Measurements from ENCODE around the gene AGPAT4. TPM values are rescaled to one million over a fixed set of nuclear protein-coding genes. Genes with fewer than 3 reads are reported as not detected.

The AGPAT4 gene
- total RNA-seq, 1 donor from 2014 or later, result 1.7 TPM

DNA sequence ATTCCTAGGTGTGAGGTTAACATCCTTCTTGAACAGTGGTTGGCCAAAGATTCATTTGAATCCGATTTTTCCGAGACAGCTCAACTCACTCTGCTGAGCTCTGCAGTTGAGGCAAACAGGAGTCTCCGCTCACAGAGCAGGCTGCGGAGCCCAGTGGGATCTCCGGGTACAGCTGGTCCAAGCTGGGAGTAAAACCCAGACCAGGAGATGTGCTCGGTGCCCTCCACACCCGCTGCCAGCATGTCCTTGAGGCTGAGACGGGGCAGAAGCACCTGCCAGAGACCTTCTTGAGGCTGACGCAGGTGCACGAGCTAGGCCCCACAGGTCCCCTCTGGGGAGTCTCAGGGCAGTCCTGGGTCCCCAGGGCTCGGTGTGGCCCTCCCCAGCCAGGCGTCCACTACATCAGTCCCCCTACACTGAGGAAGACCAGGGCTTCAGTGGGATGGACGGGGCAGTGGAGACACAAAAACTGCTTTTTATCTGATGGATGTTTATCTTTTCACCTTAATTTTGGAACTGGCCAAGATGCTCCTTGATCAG is 119.0 kb downstream of the AGPAT4 start:
- intact Hi-C loops (cut with micrococcal nuclease), result no loop called here
- no peak for DNase-seq
- ATAC-seq, result no peak

DNA sequence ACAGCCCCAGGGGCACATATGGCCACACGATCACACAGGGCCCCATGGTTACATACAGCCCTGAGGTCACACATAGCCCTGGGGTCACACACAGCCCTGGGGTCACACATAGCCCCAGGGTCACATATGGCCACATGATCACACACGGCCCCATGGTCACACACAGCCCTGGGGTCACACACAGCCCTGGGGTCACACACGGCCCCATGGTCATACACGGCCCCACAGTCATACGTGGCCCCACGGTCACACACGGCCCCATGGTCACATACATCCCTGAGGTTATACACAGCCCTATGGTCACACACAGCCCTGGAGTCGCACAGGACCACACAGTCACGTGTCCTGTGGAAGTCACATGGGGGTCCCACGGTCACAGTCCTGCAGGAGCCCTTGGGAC is 120.1 kb downstream of the AGPAT4 start:
- ATAC-seq (no peak), DNase-seq (no peak)
- intact Hi-C loops (cut with micrococcal nuclease), result no loop called here

DNA sequence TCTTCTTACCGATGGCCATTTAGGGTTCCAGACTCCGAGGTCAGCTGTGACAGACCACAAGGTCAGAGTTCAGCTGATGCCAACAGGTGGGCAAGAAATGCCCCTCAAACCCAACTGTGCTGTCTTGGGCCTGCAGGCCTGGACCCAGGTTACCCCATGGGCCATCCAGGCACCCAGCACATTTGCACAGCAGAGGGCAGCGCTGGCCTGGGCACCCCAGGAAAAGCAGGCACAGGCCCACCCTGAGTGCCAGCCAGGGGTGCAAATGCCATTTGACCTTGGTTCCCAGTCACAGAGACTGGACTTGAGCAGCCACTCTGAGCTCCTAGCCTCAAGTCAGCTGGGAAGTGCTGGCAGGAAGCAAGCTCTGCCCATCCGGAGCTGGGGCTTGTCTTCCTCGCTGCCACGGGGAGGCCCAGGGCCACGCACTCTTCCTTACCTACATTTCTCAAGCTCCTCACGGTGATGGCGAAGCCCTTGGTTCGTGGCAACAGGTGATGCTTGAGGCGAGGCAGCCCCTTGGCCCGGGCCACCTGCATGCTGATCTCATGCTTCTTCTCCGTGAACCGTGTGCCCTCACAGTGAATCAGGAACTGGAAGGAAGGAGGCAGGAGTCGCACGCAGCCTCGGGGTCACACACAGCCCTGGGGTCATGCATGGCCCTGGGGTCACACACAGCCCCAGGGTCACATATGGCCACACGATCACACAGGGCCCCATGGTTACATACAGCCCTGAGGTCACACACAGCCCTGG is 120.8 kb downstream of the AGPAT4 start:
- ATAC-seq (peak; percentile 61), DNase-seq (no peak)
- intact Hi-C loops (cut with micrococcal nuclease), result no loop called here

DNA sequence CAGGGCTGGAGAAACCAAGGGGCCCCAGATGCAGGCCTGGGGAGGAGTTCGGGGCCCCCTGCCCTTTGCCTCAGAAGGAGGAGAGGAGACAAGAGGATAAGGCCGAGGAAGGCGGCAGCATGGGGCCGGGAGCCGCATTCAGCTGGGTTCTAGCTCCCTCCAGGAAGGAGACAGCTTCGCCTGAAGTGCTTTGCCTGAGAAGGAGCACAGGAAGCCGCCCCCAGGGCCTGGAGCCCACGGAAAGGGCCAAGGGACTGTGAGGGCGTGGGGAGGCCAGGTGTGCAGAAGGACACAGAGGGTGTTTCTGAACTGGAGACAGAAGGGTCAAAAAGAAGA is 121.4 kb downstream of the AGPAT4 start:
- no peak for DNase-seq
- no peak for ATAC-seq
- intact Hi-C loops (cut with micrococcal nuclease), result no loop called here

DNA sequence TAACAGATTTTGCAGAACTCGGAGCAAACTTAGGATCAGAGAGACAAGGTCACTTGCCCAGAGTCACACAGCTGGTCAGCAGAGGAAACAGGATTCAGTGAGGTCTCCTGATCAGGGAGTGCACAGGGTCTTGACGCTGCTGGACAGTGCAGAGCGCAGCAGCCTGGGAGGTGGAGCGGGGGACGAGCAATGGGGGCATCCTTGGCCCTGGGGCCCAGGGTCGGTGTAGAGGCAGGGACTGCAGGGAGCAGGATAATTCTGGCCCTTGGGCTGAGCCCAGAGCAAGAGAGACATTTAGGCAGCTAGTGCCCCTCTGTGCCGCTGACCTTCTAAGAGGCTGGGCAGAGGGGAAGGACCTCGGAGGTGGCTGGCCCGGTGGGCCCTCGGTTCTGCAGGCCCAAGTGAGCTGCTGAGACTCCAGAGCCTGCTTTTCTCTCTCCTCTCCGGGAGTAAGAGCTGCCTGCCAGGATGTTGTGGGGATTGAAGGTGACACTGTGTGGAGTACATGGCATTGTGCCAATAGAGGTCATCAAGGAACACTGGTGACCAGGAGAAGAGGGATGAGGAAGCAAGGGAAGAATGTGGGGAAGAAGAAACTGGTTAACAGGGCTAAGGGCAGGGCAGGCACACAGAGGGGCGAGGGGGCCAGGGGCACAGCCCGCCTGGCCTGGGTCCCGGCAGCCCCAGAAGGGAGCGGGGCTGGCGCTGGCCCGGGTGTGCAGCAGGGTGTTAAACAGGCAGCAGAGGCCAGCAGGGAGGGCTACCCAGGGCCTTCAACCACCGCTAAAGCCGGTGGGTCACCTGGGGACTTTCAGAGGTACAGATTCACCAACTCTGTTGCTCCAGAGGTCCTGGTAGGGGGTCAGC is 122.0 kb downstream of the AGPAT4 start:
- peak; percentile 75 for ATAC-seq
- DNase-seq, result no peak
- intact Hi-C loops (cut with micrococcal nuclease), result no loop called here

DNA sequence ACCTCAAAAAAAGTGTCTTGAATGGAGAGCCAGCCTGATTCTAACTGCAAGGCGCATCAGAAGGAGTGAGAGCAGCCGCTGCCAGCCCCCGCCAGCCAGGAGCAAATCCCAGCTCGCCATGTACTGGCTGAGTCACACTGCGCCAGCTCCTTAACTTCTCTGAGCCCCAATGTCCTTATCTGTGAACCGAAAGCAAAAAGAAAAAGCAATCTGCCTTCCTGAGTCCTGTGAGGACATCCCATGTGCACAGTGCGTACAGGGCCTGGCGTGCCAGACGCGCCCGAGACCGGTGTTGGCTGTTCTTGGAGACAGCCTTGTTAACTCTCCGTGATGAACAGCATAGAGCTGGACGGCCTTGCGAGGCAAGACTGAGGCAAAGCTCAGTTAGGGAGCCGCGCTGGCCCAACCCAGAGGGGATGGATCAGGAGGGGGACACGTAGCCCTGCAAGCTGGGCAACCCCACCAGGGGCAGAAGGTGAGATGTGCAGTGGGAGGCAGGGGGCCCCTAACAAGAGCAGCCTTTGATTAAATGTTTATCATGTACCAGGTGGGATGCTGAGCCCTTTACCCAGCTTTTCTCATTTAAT is 122.7 kb downstream of the AGPAT4 start:
- ATAC-seq (no peak), DNase-seq (no peak)
- intact Hi-C loops (cut with micrococcal nuclease), result no loop called here

DNA sequence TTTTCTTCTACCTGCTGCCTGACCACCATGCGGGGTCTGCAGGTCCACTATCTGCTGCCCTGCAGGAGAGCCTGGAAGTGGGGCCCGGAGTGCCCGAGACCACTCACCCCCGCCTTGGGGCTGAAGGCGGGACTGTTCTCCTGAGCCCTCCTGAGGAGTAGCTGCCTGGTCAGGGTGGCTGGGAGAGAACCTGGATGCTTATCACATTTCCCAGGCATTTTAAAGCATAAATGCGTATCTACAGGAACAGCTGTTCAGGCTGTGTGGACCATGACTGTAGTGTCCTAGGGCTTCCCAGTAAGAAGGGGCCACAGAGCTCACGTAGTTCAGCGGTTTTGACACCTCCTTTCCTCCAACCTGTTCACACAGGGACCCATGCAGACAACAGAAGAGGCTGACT is 123.3 kb downstream of the AGPAT4 start:
- intact Hi-C loops (cut with micrococcal nuclease), result no loop called here
- ATAC-seq (no peak), DNase-seq (no peak)

DNA sequence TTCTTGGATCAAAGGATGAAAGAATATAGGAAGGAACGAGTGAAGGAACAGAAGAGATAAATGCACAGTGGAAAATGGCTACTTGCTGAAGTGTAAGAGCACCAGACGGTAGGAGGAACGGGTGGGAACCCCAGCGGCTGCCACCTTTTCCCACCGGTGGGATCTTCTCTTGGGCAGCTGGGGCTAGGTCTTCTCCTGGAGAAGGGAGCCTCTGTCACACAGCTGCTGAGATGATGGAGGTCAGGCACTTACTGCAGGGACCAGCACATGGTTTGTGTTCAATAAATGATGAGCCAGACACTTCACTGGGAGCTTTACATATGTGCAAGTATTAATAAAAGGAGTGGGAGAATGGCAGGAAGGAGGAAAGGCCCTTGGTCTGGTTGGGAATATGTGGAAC is 123.7 kb downstream of the AGPAT4 start:
- ATAC-seq, result no peak
- DNase-seq, result no peak
- intact Hi-C loops (cut with micrococcal nuclease), result no loop called here

DNA sequence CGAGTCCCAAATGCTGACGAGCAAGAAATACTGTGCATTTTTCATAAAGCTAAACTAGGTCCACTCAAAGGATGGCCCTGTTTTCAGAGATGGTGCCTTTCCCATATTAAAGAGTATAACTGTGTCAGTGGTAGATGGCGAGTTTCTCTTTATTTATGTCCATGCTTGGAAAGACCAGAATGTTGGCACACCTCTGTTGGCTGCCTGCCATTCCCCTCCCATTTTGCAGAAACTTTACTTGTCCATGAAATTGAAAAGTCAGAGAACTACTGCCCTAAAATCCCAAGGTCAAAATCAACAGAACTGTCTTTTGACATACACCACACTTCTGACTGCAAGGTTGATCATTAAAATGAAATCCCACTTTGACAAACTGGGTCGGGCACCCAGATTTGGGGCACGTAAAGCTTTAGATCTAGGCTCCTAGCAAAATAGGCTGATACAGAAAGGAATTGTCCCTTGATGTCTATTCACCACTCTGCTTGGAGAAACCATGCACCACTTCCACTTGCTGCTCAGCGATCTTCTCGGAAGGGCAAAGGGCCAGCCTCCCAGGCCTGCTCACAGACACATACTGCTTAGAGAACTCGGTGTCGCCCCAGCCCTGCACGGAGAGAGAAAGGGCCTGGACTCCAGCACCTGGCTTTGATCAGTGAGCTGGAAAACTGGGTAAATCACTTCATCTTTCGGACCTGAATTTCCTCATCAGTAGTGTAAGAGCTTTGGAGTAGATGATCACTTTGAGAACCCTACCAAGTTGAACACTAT is 130.0 kb downstream of the AGPAT4 start:
- DNase-seq, result no peak
- ATAC-seq, result no peak

DNA sequence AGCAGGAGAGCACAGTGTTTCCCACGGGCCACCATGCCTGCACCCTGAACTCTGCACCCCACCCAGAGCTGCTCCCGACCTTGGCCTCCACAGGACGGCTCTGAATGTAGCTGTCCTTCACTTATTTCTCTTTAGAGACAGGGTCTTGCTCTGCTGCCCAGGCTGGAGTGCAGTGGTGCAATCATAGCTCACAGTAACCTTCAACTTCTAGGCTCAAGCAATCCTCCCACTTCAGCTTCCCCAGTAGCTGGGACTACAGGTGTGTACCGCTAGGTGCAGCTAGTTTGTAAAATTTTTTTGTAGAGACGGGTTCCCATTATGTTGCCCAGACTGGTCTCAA is 130.9 kb downstream of the AGPAT4 start:
- DNase-seq, result no peak
- ATAC-seq, result no peak
- intact Hi-C loops (cut with micrococcal nuclease), result no loop called here

More for the DNA sequence above, 130.0 kb downstream of the AGPAT4 start:
- intact Hi-C loops (cut with micrococcal nuclease), result no loop called here

DNA sequence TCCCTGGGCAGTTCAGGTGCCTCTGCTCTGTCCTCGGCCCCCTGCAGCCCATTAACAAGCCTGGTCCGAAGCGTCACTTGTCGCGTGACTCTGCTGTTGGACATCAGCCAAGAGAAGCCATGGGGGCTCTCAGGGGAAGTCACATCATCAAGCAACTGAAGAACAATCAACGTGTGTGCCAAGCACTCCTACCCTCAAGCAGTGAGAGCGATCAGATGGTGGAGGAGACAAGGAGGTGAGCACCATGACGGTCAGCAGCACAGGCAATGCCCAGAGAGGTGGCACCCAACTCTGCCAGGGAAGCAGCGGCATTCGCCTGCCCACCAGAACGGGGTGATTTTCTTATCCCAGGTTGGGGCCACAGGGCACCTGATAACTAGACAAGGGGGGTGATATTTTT is 132.7 kb downstream of the AGPAT4 start:
- intact Hi-C loops (cut with micrococcal nuclease), result no loop called here
- ATAC-seq, result no peak

DNA sequence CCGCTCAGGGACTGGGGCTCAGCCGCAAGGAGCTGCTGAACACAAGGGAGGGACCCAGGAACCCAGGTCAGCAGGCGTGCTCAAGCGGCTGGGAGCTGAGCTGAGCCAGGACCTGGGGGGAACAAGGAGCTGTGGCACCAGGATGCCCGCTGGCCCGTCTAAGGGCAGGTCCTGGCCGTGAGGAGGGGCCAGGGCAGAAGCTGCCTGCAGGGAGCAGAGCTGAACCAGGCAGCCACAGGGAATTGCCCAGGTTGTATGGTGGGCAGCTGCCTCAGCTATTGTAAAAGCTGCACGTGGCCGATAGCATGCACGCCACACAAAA is 133.3 kb downstream of the AGPAT4 start:
- intact Hi-C loops (cut with micrococcal nuclease), result no loop called here
- DNase-seq (no peak), ATAC-seq (no peak)

More for the DNA sequence above, 132.7 kb downstream of the AGPAT4 start:
- no peak for DNase-seq

DNA sequence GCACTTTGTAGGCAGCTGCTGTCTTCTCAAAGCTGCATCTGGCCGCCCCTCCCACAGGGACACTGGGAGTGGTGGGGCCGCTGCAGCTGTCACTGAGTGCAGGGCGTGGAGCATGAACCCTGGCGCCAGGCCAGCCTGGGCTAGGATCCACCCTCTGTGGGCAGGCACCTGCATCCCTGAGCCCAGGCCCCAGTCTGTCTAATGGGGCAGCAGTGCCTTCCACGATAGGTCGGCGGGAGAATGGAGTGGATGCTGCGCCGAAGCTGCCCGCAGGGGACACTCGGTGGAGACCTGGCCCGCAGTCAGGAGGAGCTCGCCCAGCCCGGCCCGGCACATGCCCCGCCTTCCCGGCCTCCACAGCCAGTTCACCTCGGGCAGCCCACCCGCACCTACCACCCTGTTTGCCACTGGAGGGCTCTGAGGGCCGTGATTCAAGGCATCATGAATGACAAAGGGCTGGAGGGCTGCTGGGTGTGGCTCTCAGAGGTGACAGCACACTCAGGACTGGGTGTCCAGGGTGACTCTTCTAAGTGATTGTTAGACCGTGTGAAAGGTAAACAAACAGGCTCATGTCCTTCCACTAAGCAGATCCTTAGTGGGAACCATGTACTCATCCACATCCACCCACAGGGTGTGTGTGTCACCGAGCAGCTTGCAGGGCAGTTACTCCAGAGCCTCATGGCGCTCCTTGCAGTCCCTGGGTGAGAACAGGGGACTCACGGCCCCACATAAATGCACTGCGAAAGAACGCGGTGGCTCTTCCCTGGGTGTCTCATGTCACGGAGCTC is 133.9 kb downstream of the AGPAT4 start:
- DNase-seq (peak; percentile 64), ATAC-seq (peak; percentile 56)
- intact Hi-C loops (cut with micrococcal nuclease), result no loop called here

DNA sequence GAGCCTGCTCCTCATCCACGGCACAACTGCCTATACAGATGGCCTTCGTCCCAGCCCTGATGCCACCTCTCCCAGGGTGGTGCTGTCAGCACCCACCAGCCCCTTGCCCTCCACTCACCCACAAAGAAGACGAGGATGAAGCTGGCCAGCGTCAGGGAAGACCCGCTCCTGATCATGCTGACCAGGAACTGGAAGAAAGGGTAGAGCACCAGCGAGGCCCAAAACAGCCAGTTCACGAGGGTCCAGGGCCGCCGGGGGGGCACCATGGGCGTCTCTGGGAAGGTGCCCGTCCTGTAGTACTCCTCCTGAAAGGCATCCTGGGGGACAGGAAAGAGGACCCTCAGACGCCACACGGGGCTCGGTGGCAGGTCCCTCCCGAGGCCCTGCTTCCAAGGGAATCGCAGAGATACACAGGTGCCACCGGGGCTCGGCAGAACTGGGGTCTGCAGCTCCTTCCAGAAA is 134.5 kb downstream of the AGPAT4 start:
- ATAC-seq, result no peak
- no peak for DNase-seq
- intact Hi-C loops (cut with micrococcal nuclease), result no loop called here

DNA sequence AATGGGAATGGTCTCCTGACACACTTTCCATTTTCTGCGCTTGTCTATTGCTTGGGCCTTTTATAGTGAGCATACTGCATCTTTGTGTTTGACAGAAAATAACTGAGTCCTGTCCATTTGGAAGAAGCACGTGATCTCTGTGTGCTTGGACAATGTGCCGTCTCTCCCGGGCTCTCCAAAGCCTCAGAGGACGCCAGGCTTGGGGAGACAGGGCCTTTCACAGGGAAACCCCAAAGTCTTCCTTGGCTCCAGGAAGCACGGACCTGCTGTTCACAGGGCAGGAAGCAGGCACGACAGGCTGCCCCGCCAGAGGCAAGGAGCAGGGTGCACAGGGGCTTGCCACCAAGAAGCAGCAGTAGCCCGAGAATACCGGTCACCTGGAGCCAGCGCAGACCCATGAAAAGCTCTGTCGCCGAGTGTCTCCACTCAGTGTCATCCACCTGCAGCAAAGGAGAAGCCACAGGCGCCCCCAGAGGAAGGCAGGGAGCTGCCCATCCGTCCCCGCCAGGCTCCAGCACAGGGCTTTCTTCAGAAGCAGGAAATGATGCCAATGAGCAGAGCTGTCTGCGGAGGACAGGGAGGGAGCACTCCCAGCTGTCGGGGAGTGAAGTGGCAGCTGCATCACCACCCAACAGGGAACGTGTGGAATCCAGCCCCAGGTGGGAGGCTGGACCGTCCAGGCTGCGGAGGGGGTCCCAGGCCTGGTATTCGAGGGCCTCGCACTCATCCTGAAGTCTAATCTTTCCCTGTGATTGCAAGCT is 135.1 kb downstream of the AGPAT4 start:
- no peak for ATAC-seq
- intact Hi-C loops (cut with micrococcal nuclease), result no loop called here
- no peak for DNase-seq

DNA sequence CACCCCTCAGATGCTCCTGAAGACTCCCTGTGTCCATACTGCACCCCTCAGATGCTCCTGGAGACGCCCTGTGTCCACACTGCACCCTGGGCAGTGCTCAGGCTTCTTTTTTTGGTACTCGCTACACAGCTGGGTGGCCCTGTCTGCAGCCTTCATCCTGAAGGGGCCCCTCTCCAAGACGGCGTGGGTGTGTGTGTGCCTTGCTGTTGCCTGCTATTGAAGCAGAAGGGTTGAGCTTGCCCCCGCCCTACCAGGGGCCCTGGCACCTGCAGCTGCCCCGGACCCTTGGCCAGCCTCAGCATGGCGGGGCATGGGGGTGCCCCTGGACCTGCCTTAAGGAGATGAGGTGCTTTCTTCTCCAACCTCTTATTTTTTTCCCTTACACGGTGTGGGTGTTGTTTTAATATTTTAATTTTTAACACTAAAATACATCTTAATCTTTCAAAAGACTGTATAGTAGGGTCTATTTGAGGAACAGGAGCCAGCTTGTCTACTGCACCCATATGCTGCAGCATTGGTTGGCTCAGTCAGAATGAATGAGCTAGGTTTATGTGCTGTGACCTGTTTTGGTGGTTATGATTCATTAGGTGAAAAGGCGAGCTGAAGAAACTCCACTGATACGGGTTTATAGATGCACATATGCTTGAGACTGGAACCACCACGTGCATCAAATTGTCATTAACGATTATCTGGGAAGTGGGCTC is 135.9 kb downstream of the AGPAT4 start:
- DNase-seq, result no peak
- ATAC-seq, result no peak
- intact Hi-C loops (cut with micrococcal nuclease), result no loop called here

DNA sequence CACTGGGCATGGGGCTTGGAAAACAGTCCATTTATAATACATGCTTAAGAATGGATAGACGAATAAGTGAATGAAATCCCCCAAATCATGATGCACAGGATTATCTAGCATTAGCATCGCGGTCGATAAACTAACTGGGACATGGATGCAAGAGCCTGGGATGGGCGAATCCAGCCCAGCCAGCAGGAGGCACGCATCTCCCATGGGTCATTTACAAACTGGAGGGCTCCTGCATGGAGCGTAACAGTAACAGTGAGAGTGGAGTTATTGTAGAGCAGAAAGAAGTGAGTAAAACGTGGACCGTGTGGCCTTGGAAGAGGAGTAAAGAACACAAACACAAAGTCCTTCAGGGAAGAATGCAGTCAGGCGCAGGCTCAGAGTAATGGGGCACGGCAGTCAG is 136.5 kb downstream of the AGPAT4 start:
- ATAC-seq, result no peak
- no peak for DNase-seq
- intact Hi-C loops (cut with micrococcal nuclease), result no loop called here

DNA sequence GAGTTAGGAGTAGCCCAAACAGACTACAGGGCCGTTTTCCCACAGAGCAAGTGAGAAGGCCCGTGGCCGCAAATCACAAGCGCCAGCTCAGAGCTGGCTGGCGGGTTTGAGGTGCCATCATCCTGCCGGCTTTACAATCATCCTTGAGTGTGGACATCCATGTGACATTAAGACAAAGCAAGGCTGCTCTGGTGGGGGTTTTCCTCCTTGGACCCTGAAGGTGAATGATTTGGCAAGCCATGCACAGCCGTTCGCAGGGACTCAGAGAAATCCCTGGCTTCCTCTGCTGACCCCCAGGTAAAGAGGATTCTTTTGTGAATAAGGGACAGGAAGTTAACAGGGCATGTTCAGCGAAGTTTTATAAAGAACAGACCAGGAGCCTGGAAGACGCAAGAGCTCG is 137.2 kb downstream of the AGPAT4 start:
- DNase-seq (no peak), ATAC-seq (no peak)
- intact Hi-C loops (cut with micrococcal nuclease), result no loop called here

All from left ventricle myocardium superior (tissue), 1 donor.